Activated T-cell treated with anti-CD3 and anti-CD28 coated beads, Interleukin-2, amount 50 U/mL, for 4 hours (primary cell): ENCODE measurements around the gene CFAP52. TPM values are rescaled to one million over a fixed set of nuclear protein-coding genes. Genes with fewer than 3 reads are reported as not detected.
"Not testable (repeated sequence)": the region's sequence is repeated elsewhere in the genome, so short reads cannot be mapped to it uniquely, and the experiment has no call there.

Experiments
- ATAC-seq, 2 donors: fragments of 200-7000 bp; cut with Tn5 transposase; one replicate each; pipeline ENCODE4 v1.10.0; 2021
- DNase-seq: peaks from one replicate; pipeline ENCODE4 v3.0.0-alpha.2; 2020
- H3K27me3 Mint-ChIP-seq: one replicate; pipeline ENCODE4 v1.8.0; 2021; ENCODE audit warnings: low read depth, mixed read lengths
- H3K36me3 Mint-ChIP-seq: one replicate; pipeline ENCODE4 v1.8.0; 2022; ENCODE audit warnings: mixed read lengths; ENCODE audit not compliant: insufficient read depth
- H3K4me1 Mint-ChIP-seq: one replicate; pipeline ENCODE4 v1.8.0; 2021; ENCODE audit warnings: low read depth, mixed read lengths
- H3K4me3 Mint-ChIP-seq: one replicate; pipeline ENCODE4 v1.8.0; 2021; ENCODE audit warnings: mild to moderate bottlenecking, moderate library complexity, mixed read lengths
- H3K9me3 Mint-ChIP-seq: one replicate; pipeline ENCODE4 v1.8.0; 2021; ENCODE audit warnings: mixed read lengths
- total RNA-seq, 3 donors: library from RNA; stranded (reverse); gene quantifications; one replicate each; pipeline ENCODE4 v1.2.1, GENCODE V29; 2021

CFAP52 gene
- total RNA-seq, 3 donors from 2014 or later, result not detected

DNA sequence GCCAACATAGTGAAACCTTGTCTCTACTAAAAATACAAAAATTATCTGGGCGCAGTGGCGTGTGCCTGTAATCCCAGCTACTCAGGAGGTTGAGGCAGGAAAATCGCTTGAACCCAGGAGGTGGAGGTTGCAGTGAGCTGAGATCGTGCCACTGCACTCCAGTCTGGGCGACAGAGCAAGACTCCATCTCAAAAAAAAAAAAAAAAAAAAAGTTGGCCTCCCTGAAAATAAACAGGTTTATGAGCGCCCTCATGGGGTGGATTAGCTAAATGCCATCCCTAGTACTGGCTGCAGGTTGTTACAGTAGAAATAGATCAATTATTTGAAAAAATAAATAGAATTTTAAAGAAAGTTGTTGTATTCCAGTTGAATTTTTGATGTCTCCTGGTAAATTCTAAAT, 21.7 kb upstream of the CFAP52 start:
- peak; percentile 10 for DNase-seq
- not testable (repeated sequence) for H3K9me3 Mint-ChIP-seq, H3K27me3 Mint-ChIP-seq, H3K4me3 Mint-ChIP-seq, H3K4me1 Mint-ChIP-seq, H3K36me3 Mint-ChIP-seq, ATAC-seq

GRCh38 chr17:9557161-9557755, 19.2 kb upstream of the CFAP52 start:
- H3K36me3 Mint-ChIP-seq, result peaks cover 7% of the 10 kb centered on the region
- no peak for ATAC-seq
- no peaks in the 10 kb centered on the region for H3K4me1 Mint-ChIP-seq

GRCh38 chr17:9557857-9558256, 18.6 kb upstream of the CFAP52 start:
- H3K27me3 Mint-ChIP-seq, result no peaks in the 10 kb centered on the region
- DNase-seq, result no peak
- H3K4me3 Mint-ChIP-seq, result no peak overlapping the region
- peaks cover 3% of the 10 kb centered on the region for H3K4me1 Mint-ChIP-seq
- H3K9me3 Mint-ChIP-seq, result no peaks in the 10 kb centered on the region
- peaks cover 11% of the 10 kb centered on the region for H3K36me3 Mint-ChIP-seq
- ATAC-seq, result no peak

More at GRCh38 chr17:9557161-9557755, 19.2 kb upstream of the CFAP52 start:
- Mint-ChIP-seq H3K4me3 (no peak overlapping the region), H3K27me3 (no peaks in the 10 kb centered on the region), H3K9me3 (no peaks in the 10 kb centered on the region)
- no peak for DNase-seq

- Mint-ChIP-seq H3K9me3 (no peaks in the 10 kb centered on the region), H3K36me3 (peaks cover 25% of the 10 kb centered on the region), H3K27me3 (no peaks in the 10 kb centered on the region), H3K4me1 (peaks cover 36% of the 10 kb centered on the region), H3K4me3 (peak overlapping the region; percentile 14)
- ATAC-seq (no peak), DNase-seq (no peak)
Measured at GRCh38 chr17:9564104-9564503, 12.3 kb upstream of the CFAP52 start.

- DNase-seq, result no peak
- Mint-ChIP-seq H3K27me3 (no peaks in the 10 kb centered on the region), H3K4me3 (peak overlapping the region; percentile 48), H3K4me1 (peaks cover 38% of the 10 kb centered on the region), H3K9me3 (no peaks in the 10 kb centered on the region), H3K36me3 (peaks cover 26% of the 10 kb centered on the region)
- peak in 1 of 2 donors; percentile 50 for ATAC-seq
Measured at GRCh38 chr17:9566067-9566466, 10.4 kb upstream of the CFAP52 start.

- peaks cover 26% of the 10 kb centered on the region for H3K36me3 Mint-ChIP-seq
- DNase-seq, H3K27me3 Mint-ChIP-seq, H3K4me3 Mint-ChIP-seq, ATAC-seq, H3K9me3 Mint-ChIP-seq: not testable (repeated sequence)
- peaks cover 38% of the 10 kb centered on the region for H3K4me1 Mint-ChIP-seq
Measured at GRCh38 chr17:9566739-9567138, 9.7 kb upstream of the CFAP52 start.

- DNase-seq, result no peak
- no peak overlapping the region for H3K4me3 Mint-ChIP-seq
Measured at GRCh38 chr17:9568004-9568403, 8.4 kb upstream of the CFAP52 start.

DNA sequence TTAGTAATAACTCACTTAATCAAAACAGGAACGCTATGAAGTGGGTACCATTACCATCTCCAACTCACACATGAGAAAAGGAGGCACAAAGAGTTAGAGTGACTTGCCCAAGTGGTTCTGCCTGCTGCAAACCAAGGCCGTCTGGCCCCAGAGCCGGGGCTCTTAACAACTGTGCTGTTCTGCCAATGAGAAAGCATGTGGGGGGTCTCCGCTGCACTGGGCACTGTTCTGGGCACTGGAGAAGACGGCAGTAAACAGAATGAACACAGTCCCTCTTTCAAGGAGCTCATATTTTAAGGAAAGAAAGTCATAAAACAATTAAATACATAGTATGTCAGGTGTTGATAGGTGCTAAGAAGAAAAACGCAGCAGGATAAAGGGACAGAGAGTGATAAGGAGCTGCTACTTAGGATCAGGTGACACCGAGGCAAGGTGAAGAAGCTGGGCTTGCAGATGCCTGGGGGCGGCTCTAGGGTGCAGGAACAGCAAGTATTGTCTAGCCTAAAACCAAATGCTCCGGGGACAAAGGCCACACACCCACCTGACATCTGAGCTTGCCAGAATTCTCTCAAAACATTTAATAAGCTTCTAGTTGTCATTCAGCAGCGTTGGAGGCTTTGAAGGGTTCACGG, 7.4 kb upstream of the CFAP52 start:
- ATAC-seq (no peak), DNase-seq (no peak)
- no peak overlapping the region for H3K4me3 Mint-ChIP-seq
- H3K36me3 Mint-ChIP-seq, result peaks cover 17% of the 10 kb centered on the region
- peaks cover 39% of the 10 kb centered on the region for H3K4me1 Mint-ChIP-seq
- H3K9me3 Mint-ChIP-seq, result no peaks in the 10 kb centered on the region
- H3K27me3 Mint-ChIP-seq, result no peaks in the 10 kb centered on the region

More at GRCh38 chr17:9568004-9568403, 8.4 kb upstream of the CFAP52 start:
- peaks cover 22% of the 10 kb centered on the region for H3K36me3 Mint-ChIP-seq
- no peaks in the 10 kb centered on the region for H3K27me3 Mint-ChIP-seq
- no peaks in the 10 kb centered on the region for H3K9me3 Mint-ChIP-seq
- ATAC-seq, result no peak
- peaks cover 35% of the 10 kb centered on the region for H3K4me1 Mint-ChIP-seq

- H3K27me3 Mint-ChIP-seq, result no peaks in the 10 kb centered on the region
- peaks cover 9% of the 10 kb centered on the region for H3K36me3 Mint-ChIP-seq
- H3K9me3 Mint-ChIP-seq, result no peaks in the 10 kb centered on the region
- ATAC-seq (no peak), DNase-seq (no peak)
- peaks cover 29% of the 10 kb centered on the region for H3K4me1 Mint-ChIP-seq
- no peak overlapping the region for H3K4me3 Mint-ChIP-seq
Measured at GRCh38 chr17:9571201-9571600, 5.2 kb upstream of the CFAP52 start.

DNA sequence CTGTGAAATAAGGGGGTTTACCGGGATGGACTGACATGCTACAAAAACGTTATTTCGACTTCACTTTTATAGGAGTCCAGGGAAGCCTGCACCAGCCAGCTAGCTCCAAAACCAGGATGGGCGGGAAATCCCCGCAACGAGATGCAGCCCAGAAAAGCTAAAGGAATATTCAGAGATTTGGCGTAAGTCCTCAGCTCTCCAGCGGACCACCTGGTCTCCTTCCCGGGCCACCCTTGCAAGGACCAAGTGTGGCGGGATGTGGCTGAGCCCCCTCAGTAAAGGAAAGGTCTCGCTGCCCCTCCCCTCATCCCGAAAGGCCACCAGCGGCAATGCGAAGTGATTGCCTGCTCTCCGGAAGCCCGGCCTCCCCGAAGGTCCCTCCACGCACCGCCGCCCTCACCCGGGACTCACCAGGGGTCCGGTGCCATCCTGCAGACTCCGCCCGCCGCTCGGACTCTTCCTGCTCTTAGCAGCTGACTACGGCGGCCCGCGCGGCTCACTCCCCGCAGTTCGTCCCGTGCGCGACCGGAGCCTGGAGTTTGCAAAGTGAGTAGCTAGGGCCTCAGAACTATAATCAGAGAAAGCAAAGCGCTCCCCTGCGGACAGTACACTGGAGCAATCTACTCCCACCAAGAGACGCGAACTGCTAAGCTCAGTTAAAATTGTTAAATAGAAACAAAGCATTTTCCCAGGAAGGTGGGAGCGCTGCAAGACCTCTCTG, 901 bp upstream of the CFAP52 start, which contains the start of gene STX8:
Gene STX8 (minus strand): TSS at position 440 of the 721 bp plus-strand sequence. CDS start 12 bp downstream, at position 428.
- Mint-ChIP-seq H3K4me3 (peak within 1 kb of the TSS; percentile 92), H3K27me3 (no peaks in the 10 kb centered on the region), H3K36me3 (no peaks in the 10 kb centered on the region), H3K9me3 (no peaks in the 10 kb centered on the region), H3K4me1 (peaks cover 27% of the 10 kb centered on the region)
- ATAC-seq (peak; percentile 77 to 83), DNase-seq (peak; percentile 69)

DNA sequence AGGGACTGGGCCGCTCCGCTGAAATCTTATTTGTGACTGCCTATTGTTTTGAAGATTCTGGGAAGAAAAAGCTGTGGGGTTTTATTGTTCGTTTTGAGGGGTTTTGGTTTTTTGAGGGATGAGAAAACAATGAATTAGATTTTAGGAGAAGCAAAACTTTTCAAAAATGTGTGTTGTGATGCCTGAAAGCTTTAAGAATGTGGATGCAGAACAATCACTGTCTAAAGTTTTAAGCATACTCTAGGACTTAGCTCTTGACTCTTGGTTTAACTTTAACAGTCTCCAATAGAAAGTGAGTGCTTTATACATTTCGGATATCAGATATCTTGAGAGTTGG, 899 bp downstream of the CFAP52 start:
- ATAC-seq (no peak), DNase-seq (no peak)
- Mint-ChIP-seq H3K9me3 (no peaks in the 10 kb centered on the region), H3K4me1 (peaks cover 25% of the 10 kb centered on the region), H3K36me3 (no peaks in the 10 kb centered on the region), H3K27me3 (no peaks in the 10 kb centered on the region), H3K4me3 (peak overlapping the region; percentile 40)

- H3K4me1 Mint-ChIP-seq, result no peaks in the 10 kb centered on the region
- ATAC-seq (no peak), DNase-seq (no peak)
- peaks cover 11% of the 10 kb centered on the region for H3K9me3 Mint-ChIP-seq
- H3K27me3 Mint-ChIP-seq, result peaks cover 2% of the 10 kb centered on the region
- no peak overlapping the region for H3K4me3 Mint-ChIP-seq
- H3K36me3 Mint-ChIP-seq, result peaks cover 2% of the 10 kb centered on the region
Measured at GRCh38 chr17:9587969-9588656, 11.7 kb downstream of the CFAP52 start.

GRCh38 chr17:9594065-9594464, 17.6 kb downstream of the CFAP52 start:
- ATAC-seq, result no peak
- DNase-seq, result no peak
- no peaks in the 10 kb centered on the region for H3K36me3 Mint-ChIP-seq
- no peaks in the 10 kb centered on the region for H3K9me3 Mint-ChIP-seq
- no peaks in the 10 kb centered on the region for H3K4me1 Mint-ChIP-seq
- H3K4me3 Mint-ChIP-seq, result no peak overlapping the region
- H3K27me3 Mint-ChIP-seq, result peaks cover 15% of the 10 kb centered on the region

GRCh38 chr17:9597638-9598037, 21.2 kb downstream of the CFAP52 start:
- H3K4me1 Mint-ChIP-seq, H3K9me3 Mint-ChIP-seq, ATAC-seq, H3K36me3 Mint-ChIP-seq, H3K4me3 Mint-ChIP-seq, DNase-seq: not testable (repeated sequence)
- peaks cover 21% of the 10 kb centered on the region for H3K27me3 Mint-ChIP-seq
